Loucy (cell line): Measurements from ENCODE around the gene MXRA8.

Source experiments
- H2AFZ ChIP-seq: fragments of 200-600 bp; sonication (generic); 2 replicates; pipeline ENCODE4 v1.6.0; 2016; ENCODE audit warnings: antibody characterized with exemption, mild to moderate bottlenecking, low read length, moderate library complexity
- H3F3A ChIP-seq: fragments of 200-600 bp; 2 replicates; pipeline ENCODE4 v1.6.0; 2016; ENCODE audit warnings: antibody characterized with exemption, low read depth, mild to moderate bottlenecking
- H3K27me3 ChIP-seq: fragments of 200-600 bp; sonication (generic); 2 replicates; pipeline ENCODE4 v1.6.1; 2014; ENCODE audit warnings: low read length, mild to moderate bottlenecking; ENCODE audit not compliant: insufficient read depth, poor library complexity, severe bottlenecking
- H3K36me3 ChIP-seq: fragments of 200-600 bp; sonication (generic); 2 replicates; pipeline ENCODE4 v1.6.1; 2016; ENCODE audit warnings: low read length; ENCODE audit not compliant: insufficient read depth
- H3K4me1 ChIP-seq: fragments of 200-600 bp; sonication (generic); 2 replicates; pipeline ENCODE4 v1.5.1; 2014; ENCODE audit warnings: low read length, mild to moderate bottlenecking; ENCODE audit not compliant: insufficient read depth, poor library complexity, severe bottlenecking
- H3K4me2 ChIP-seq: fragments of 200-600 bp; sonication (generic); 2 replicates; pipeline ENCODE4 v1.6.0; 2014; ENCODE audit warnings: antibody characterized with exemption, low read length, low read depth, mild to moderate bottlenecking; ENCODE audit not compliant: poor library complexity, severe bottlenecking
- H3K4me3 ChIP-seq: fragments of 200-600 bp; sonication (generic); 2 replicates; pipeline ENCODE4 v1.5.1; 2014; ENCODE audit warnings: low read length, mild to moderate bottlenecking, mixed read lengths; ENCODE audit not compliant: poor library complexity, severe bottlenecking
- H3K79me2 ChIP-seq: fragments of 200-600 bp; sonication (generic); 2 replicates; pipeline ENCODE4 v1.6.1; 2014; ENCODE audit warnings: low read length; ENCODE audit not compliant: insufficient read depth
- H3K9ac ChIP-seq: fragments of 200-600 bp; sonication (generic); 2 replicates; pipeline ENCODE4 v1.6.0; 2014; ENCODE audit warnings: mild to moderate bottlenecking, low read depth, low read length, moderate library complexity; ENCODE audit not compliant: poor library complexity, severe bottlenecking
- H3K9me2 ChIP-seq: fragments of 200-600 bp; sonication (generic); replicated peaks from 2 replicates; pipeline ENCODE4 v1.6.1; 2016; ENCODE audit warnings: low read depth, low read length, mixed read lengths
- H3K9me3 ChIP-seq: fragments of 200-600 bp; sonication (generic); 2 replicates; pipeline ENCODE4 v1.6.1; 2014; ENCODE audit warnings: mild to moderate bottlenecking, antibody characterized with exemption, low read length, low read depth; ENCODE audit not compliant: insufficient read depth
- H4K20me1 ChIP-seq: fragments of 200-600 bp; sonication (generic); 2 replicates; pipeline ENCODE4 v1.6.0; 2014; ENCODE audit warnings: antibody characterized with exemption, low read length, mild to moderate bottlenecking; ENCODE audit not compliant: insufficient read depth, poor library complexity, severe bottlenecking
- EZH2phosphoT487 ChIP-seq: fragments of 200-600 bp; IDR thresholded peaks from 2 replicates; pipeline ENCODE4 v1.6.1; 2018; ENCODE audit warnings: antibody characterized with exemption, mild to moderate bottlenecking, moderate library complexity, borderline replicate concordance
- TF ChIP-seq, protein P1 (sequence below): fragments of 200-600 bp; sonication (generic); conservative IDR thresholded peaks from 2 replicates; pipeline ENCODE4 v1.5.1; 2014; ENCODE audit warnings: mild to moderate bottlenecking, antibody characterized with exemption, low read length

MXRA8 gene

DNA sequence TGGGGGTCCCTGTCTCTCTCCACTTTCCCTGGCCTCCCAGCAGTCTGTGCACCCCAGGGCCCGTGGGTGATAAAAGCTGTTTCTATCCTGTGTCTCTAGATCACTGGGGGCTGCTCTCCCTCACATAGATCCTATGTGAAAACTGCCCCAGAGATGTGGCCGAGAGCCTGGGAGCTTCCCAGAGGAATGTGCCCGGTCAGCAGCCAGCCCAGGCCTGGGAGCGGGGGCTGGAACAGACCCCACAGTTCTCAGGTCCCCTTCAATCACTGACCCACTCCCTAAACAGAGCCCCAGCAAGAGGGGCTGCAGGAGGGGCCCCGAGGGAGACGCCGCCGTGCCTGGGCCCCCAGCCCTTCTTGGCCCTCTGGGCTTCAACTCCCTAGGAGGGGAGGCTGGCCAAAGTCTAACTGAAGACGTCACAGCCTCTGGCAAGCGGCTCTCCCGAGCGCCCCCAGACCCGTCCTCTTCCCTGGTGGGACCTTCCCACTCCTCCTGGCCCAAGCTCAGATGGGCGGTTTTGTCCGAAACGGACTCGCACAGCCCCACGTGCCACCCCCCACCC lies 403 bp downstream of the MXRA8 start:
- Histone ChIP-seq H3K36me3 (no peaks in the 10 kb centered on the region), H3K4me3 (no peak overlapping the region), H3K4me1 (no peaks in the 10 kb centered on the region), H2AFZ (no peak overlapping the region), H3F3A (no peaks in the 10 kb centered on the region), H3K9ac (no peak overlapping the region), H3K9me2 (no peaks in the 10 kb centered on the region), H3K79me2 (no peaks in the 10 kb centered on the region), H3K4me2 (no peak overlapping the region), H3K27me3 (no peaks in the 10 kb centered on the region), H4K20me1 (no peaks in the 10 kb centered on the region), H3K9me3 (no peaks in the 10 kb centered on the region)
- TF ChIP-seq, protein P1, sequence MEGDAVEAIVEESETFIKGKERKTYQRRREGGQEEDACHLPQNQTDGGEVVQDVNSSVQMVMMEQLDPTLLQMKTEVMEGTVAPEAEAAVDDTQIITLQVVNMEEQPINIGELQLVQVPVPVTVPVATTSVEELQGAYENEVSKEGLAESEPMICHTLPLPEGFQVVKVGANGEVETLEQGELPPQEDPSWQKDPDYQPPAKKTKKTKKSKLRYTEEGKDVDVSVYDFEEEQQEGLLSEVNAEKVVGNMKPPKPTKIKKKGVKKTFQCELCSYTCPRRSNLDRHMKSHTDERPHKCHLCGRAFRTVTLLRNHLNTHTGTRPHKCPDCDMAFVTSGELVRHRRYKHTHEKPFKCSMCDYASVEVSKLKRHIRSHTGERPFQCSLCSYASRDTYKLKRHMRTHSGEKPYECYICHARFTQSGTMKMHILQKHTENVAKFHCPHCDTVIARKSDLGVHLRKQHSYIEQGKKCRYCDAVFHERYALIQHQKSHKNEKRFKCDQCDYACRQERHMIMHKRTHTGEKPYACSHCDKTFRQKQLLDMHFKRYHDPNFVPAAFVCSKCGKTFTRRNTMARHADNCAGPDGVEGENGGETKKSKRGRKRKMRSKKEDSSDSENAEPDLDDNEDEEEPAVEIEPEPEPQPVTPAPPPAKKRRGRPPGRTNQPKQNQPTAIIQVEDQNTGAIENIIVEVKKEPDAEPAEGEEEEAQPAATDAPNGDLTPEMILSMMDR = no peak
- TF ChIP-seq EZH2phosphoT487 = no peak

DNA sequence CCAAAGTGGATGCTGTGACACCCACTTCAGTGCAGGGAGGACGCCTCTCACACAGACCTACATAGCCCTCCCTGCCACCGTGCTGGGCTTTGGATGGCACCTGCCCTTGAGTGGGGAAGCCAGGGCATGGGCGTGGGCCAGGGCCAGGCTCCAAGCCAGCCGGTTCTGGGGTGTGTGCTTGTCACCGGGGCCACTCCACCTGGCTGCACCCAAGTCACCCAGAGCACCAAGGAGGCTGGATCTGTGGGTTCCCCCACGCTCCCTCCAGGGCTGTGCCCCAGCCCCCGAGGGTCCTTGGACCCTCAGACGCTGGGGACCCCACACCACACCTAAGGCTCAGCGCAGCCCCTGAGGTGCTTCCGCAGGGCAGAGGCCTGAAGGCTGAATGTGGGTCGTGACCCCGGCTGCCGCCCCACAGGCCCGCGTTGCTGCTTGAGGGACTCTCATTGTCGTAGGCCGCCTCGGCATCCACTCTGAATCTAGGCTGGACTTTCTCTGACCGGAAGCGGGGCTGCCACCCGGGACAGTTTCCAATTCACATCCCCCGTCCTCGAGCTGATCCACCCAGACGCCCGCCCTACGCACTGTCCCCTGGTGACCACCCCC lies 1.5 kb downstream of the MXRA8 start:
- no peaks in the 10 kb centered on the region for H3K9me3 ChIP-seq

DNA sequence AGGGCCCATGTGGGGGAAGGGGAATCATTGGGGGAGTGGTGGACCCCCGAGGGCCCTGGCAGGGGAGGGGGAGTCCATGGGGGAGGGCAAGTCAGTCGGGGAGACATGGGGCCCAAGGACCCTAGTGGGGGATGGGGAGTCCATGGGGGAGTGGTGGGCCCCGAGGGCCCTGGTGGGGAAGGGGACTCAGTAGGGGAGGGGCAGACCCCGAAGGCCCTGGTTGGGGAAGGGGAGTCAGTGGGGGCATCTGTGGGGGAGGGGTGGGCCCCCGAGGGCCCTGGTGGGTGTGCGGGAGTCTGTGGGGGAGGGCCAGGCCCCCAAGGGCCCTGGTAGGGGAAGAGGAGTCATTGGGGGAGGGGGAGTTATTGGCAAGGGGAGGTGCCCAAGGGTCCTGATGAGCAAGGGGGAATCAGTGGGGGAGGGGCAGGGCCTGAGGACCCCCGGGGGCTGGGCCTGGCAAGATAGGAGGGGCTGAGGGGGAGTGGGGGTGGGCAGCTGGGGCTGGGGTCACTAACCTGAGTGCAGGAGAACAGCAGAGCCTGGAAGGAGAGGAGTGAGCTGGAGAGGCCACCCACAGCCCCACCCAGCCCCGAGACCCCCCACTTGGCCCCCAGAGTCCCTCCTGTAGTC lies 2.1 kb downstream of the MXRA8 start:
- TF ChIP-seq, protein P1 = no peak
- TF ChIP-seq EZH2phosphoT487 = no peak
- no peaks in the 10 kb centered on the region for H3F3A ChIP-seq
- H3K4me3 ChIP-seq = no peak overlapping the region
- H3K4me1 ChIP-seq = no peaks in the 10 kb centered on the region
- no peaks in the 10 kb centered on the region for H3K79me2 ChIP-seq
- no peaks in the 10 kb centered on the region for H4K20me1 ChIP-seq
- no peak overlapping the region for H2AFZ ChIP-seq
- H3K9ac ChIP-seq = no peak overlapping the region
- H3K36me3 ChIP-seq = no peaks in the 10 kb centered on the region
- no peaks in the 10 kb centered on the region for H3K9me2 ChIP-seq
- no peaks in the 10 kb centered on the region for H3K27me3 ChIP-seq
- H3K9me3 ChIP-seq = no peaks in the 10 kb centered on the region
- no peak overlapping the region for H3K4me2 ChIP-seq

More for the DNA sequence above, 1.5 kb downstream of the MXRA8 start:
- no peaks in the 10 kb centered on the region for H3K79me2 ChIP-seq
- H2AFZ ChIP-seq = no peak overlapping the region
- H3K36me3 ChIP-seq = no peaks in the 10 kb centered on the region
- H3F3A ChIP-seq = no peaks in the 10 kb centered on the region
- H3K9ac ChIP-seq = no peak overlapping the region
- no peaks in the 10 kb centered on the region for H4K20me1 ChIP-seq
- no peak for TF ChIP-seq EZH2phosphoT487
- TF ChIP-seq, protein P1 = no peak
- H3K4me3 ChIP-seq = no peak overlapping the region
- H3K9me2 ChIP-seq = no peaks in the 10 kb centered on the region
- H3K4me1 ChIP-seq = no peaks in the 10 kb centered on the region
- no peaks in the 10 kb centered on the region for H3K27me3 ChIP-seq
- no peak overlapping the region for H3K4me2 ChIP-seq
